ENCODE results near the gene HES2. TPM values are rescaled to one million over a fixed set of nuclear protein-coding genes. Genes with fewer than 3 reads are reported as not detected.
"Not testable (repeated sequence)": the region's sequence is repeated elsewhere in the genome, so short reads cannot be mapped to it uniquely, and the experiment has no call there.

HES2 gene
- polyA plus RNA-seq, 3 donors = 0.33 to 0.46 (median 0.40) TPM

DNA sequence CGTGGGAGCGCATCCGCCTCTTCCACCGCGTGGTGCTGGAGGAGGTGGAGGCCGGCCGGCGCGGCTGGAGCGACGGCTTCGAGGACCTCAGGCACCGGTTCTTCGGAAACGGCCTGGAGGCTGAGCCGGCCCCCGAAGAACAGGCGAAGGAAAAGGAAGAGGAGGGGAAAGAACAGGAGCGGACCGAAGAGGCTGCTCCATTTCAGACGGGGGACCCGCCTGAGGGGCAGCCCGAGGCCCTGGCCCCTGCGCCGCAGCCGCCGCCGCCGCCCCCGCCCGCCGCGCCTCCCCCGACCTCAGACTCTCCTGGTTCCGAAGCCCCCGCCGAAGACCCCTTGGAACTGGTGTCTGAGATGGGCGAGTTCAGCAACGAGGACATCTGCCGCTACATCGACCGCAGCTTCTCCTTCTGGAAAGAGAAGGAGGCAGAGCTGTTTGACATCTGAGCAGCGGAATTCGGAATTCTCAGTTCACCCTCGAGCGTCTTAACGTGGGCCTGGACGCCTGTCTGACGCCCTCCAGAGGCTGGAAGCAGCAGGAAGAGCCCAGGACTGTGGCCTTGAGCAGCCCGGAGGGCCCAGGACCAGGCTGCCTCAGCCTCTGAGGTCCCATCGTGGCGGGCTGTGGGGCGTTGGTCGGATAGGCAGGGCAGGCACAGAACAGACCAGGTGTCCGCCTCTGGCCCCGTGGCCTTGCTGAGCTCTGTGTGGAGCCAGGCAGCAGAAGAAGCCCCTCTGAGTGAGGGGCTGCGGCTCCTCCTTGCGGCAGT lies 36.2 kb upstream of the HES2 start:
- DNase-seq = not testable (repeated sequence)

DNA sequence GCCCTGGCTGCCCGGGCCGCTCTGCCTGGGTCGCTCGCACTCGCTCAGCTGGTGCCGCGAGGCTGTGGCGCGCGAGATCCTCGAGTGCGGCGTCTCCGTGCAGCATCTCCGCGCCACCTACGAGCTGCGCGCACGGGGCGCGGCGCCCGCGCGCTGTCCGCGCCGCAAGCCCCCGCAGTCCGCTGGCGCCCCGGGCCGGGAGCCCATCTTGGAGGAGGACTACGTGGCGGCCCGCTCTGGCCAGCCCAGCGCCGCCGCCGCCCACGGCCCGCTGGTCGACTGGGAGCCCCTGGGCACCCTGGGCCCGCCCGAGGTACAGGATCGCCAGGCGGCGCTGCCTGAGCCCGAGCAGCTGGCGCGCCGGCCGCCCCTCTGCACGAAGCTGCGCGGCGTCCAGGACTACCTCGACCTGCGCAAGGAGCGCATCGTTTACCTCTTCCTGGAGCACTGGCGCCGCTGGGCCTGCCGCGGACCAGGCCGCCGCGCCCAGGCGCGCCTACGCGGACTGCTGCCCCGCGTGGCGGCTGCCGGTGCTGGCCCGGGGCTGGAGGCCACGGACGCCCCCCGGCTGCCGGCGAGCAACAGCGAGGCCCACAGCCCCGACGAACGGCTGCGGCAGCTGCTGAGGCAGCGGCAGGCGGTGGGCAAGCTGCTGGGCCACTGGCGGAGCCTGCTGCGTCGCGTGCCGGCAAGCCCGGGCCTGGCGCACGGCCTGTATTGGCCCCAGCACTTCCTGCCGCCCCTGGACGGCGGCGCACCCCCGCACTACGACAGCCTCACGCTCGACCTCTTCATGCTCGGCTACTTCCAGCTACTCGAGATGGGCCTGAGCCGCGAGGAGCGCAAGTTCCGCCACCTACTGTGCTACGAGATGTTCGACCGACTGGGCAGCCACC lies 35.4 kb upstream of the HES2 start:
- DNase-seq = no peak

DNA sequence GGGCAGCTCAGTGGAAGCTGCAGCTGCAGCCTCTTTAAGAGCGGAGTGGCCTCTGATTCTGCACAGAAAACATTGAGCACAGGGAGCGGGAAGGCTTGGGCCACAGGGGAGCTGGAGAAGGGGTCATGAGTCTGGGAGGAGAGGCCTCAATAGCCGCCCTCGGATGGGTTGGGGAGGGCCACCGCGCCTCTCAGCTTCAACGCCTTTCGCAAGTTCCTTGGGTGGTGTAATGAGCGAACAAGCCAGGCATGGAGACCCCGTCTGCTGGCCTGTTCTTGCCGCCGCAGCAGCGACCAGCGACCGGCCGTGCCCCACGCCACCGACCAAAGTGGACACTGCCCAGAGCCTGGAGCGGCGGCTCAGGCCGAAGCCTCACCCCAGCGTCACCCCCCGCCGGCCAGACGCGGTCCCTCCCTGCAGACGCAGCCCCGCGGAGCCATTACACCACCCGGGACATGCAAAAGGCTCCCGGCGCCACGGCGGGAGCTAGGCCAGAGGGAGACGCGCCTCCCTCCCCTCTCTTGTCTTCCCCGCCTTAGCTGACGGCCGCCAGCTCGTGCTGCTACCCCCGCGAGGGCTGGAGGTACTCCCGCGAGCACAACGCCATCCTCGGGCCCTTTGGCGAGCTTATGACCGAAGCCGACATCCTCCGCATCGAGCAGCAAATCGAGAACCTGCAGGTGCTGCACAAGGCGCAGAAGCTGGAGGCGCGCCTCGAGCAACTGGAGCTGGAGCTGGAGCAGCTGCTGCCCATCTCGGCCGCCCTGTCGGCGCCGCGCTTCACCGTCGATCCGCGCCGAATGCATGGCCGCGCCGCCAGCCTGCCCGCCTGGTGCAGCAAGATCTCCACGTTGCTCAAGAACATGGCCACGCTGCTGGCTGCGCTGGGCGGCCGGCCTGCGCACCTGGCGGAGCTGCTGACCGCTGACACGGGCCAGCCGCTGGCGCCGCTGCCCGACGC lies 34.5 kb upstream of the HES2 start:
- DNase-seq = not testable (repeated sequence)

DNA sequence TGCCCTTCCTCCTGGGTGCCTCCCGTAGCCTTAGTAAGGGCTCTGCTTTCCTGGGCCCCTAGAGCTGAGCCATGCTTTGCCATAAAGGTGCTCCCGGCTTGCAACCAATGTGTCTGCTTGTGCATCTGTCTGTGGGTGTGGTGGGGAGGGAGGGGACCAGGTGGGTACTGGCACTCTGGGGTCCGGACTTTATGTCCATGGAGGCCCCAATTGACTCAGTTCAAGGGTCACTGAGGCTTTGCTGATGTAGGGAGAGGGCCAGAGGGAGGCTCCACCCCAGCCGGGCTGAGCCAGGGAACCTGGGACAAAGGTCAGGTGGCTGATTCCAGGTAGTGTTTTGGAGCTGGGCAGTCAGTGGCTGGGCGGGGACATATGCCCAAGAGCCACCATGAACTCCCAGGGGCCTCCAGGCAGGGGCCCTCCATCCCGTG lies 31.2 kb upstream of the HES2 start:
- no peak for DNase-seq

DNA sequence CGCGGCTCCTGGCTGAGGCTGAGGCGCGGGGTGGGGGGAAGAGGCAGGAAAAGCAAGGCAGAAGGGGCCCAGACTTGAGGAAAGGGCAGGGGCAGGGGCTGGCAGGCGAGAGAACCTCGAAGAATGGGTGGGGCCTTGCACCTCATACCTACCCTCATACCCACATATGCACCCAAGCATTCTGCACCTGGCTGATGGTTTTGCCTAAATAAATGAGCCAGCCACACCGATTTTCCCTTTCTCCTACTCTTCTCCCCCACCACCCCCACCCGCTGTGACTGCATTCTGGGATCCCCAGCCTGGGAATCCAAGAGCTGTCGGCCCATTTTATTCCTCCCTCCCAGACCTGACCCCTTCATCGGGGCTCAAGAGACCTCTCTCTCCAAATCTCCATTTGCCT lies 30.8 kb upstream of the HES2 start:
- not testable (repeated sequence) for DNase-seq

DNA sequence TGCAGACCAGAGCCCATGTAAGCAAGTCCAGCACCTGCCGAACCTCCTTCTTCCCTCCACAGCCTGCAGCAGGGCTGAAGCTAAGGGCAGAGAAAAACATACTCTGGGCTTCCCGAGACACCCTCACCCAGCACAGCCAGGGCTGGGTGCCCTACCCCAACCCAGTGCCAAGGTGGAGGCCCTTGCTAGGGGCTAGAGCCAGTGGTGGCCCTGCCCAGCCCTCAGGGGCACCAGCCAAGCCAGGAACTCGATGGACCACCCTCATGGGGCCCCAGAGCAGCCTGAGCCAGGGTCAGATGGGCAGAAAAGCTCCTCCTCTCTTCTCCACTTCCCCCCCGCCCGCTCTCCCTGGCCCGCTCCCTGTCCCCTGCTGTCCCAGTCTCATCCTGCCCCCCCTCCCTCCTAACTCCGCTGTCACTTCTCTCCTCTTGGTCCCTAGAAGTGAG lies 30.3 kb upstream of the HES2 start:
- DNase-seq = no peak

DNA sequence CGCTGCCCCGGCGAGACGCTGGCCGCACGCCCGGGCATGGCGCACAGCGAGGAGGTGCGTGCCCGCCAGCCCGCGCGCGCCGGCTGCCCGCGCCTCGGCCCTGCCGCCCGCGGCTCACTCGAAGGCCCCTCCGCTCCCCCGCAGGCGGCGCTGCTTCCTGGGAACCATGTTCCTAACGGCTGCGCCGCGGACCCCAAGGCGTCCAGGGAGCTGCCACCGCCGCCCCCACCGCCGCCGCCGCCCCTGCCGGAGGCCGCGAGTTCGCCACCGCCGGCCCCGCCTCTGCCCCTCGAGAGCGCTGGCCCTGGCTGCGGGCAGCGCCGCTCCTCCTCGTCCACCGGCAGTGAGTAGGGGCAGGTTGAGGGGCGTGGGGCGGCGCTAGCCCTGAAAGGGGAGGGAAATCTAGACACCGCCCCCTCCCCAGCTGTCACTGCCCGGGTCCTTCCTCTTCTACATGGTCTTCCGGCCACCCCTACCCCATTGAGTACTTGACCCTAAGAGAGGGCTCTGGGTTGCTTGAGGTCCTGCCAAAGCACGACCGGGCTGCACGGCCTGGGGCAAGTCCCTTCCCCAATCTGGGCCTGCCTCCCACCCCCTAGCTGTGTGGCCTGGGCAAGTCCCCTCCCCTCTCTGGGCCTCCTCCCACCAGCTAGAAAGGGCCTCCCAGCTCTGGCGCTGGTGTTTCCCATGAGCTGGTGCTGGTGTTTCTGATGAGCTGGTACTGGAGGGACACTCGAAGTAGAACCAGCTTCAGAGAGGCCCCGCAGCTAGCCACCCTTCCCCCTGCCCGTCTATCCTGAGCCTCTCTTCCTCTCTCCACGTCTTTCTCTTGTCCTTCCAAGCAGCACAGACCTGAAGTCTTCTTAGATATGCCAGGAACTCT lies 29.3 kb upstream of the HES2 start:
- DNase-seq = no peak

DNA sequence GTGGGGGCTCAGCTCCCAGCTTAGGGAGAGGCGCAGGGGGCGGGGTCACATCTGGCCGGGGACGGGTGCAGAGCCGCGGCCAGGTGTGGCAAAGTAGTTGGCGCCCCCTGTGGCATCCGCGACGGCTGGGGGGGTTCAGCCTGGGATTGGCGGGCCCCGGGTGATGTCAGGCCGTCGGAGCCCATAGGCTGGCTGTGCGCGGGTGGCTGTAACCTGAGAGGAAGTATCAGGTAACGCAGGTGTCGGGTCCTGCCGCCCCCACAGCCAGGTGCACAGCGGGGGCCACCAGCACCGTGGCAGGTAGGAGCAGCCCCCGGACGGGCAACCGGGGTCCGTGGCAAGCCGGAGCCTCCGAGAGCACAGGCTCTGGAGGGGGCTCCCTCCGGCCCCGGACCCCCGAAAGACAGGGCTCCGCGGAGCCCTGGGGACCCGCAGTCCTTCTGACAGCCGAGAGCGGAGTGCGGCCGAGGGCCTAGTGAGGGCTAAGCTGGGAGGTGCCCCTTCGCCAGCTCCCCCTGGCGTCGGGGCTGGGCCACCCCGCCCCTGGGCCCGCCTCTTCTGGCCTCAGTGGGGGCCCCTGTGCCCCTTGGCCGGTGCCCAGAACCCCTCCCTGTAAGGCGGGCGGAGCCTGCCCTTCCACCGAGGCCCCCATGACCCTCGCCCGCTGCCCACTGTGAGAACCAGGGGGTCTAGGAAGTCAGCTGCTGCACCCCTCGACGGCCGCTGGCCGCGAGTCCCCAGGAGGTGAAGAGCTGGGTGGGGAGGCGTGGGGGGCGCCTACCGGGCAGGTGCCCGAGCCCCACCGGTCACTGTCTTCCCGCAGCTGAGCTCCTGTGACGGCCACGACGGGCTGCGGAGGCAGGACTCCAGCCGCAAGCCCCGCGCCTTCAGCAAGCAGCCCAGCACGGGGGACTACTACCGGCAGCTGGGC lies 28.4 kb upstream of the HES2 start:
- DNase-seq = no peak

DNA sequence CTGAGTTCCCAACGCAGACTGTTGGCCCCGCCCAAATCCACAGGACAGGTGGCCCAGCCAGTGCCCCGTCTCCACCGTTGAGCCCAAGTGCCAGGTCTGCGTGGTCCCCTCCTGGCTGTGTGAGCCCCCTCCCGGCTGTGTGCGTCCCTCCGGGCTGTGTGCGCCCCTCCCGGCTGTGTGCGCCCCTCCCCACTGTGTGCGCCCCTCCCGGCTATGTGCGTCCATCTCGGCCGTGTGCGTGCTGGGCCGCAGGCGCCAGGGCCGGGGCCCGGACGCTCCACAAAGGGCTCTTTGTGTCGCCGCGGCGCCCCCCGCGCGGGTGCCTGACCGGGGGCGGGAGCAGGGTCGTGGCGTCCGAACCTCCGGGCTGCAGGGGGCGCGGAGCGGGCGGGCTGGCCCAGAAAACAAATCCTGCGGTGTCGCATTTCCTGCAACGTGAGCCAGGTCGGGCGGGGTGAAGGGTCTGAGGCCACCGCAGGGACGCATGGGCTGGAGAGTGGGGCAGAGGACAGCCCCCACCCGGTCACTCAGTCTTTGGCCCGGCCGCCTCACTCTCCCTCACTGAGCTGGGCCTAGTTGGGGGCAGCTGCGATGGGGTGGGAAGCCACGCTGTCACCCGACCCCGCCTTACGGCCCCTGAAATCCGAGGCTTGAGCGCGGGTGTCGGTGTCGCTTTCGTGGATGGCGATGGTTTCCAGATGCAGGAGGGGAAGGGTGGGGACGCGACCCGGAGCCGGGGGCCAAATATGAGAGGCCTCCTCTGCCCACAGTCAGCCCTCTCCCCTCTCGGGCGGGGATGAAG lies 27.5 kb upstream of the HES2 start:
- DNase-seq = no peak

DNA sequence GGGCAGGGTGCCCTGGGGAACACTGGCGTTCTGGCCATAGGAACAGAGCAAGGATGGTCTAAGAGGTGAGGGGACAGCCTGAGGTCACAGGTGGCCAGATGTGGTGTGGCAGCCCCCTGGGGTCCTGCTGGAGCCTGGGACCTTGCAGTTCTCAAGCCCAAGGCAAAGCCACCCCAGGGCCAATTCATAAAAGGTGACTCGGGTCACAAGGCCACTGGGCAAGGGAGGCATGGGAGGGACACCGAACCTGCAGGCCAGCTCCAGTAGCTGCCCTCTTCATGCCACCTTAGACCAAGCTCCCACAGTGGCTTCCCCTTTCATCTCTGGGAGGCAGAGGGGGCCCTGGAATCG lies 26.9 kb upstream of the HES2 start:
- no peak for DNase-seq

DNA sequence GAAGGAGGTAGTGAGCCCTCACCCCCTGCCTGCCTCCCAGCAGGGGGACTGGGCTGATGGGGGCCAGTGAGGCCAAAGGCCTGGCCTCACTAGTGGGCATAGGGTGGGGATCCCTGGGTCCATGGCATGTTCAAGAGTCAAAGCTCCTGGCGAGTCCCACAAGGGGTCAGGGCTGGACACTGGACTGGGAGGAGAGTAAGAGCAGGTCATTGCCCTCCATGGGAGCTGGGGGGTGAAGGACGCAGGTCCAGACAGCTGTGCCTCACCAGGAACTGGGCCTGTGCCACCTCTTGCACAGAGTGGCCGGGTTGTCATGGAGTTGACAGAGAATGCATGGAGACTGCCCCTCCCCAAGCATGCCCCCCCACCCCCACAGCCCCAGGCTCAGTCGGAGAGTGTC lies 26.2 kb upstream of the HES2 start:
- DNase-seq = not testable (repeated sequence)

DNA sequence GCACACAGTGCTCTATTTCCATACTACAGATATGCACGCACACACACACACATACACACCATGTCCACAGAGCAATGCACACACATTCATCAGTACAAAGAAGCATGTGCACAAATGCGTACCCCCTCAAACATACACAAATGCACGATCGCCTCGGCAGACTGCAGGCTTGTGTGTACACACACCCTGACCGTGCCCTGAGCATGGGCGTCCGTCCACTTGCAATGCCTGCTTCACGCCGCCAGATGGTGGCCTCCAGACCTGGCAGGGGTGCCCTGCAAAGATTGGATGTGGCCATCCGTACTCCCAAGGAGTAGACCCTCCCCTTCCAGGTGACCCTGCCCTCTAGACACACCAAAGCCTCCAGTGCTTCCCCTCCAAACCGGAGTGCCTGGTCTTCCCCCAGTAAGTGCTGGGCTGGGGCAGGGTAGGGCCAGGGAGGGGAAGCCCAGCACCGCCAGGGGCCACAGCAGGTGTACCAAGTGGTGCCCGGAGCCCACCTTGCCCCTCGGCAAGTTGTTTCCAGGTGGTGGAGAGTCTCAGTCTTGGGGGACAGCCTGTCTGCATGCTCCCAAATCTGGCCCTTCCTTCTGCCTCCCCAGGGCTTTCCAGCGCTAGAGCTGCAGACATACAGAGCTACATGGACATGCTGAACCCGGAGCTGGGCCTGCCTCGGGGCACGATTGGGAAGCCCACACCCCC lies 25.5 kb upstream of the HES2 start:
- no peak for DNase-seq

DNA sequence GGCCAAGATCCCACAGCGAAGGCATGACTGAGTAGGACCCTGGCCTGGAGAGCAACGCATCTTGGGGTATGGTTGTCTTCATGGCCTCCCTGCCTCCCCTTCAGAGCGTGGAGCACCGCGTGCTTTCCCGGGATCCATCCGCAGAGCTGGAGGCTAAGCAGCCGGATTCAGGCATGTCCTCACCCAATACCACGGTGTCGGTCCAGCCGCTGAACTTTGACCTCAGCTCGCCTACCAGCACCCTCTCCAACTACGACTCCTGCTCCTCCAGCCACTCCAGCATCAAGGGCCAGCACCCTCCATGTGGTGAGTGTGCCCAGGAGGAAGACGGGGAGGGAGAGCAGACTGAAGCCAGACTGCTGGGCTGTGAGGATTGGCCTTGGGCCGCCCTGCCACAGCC lies 24.7 kb upstream of the HES2 start:
- no peak for DNase-seq

DNA sequence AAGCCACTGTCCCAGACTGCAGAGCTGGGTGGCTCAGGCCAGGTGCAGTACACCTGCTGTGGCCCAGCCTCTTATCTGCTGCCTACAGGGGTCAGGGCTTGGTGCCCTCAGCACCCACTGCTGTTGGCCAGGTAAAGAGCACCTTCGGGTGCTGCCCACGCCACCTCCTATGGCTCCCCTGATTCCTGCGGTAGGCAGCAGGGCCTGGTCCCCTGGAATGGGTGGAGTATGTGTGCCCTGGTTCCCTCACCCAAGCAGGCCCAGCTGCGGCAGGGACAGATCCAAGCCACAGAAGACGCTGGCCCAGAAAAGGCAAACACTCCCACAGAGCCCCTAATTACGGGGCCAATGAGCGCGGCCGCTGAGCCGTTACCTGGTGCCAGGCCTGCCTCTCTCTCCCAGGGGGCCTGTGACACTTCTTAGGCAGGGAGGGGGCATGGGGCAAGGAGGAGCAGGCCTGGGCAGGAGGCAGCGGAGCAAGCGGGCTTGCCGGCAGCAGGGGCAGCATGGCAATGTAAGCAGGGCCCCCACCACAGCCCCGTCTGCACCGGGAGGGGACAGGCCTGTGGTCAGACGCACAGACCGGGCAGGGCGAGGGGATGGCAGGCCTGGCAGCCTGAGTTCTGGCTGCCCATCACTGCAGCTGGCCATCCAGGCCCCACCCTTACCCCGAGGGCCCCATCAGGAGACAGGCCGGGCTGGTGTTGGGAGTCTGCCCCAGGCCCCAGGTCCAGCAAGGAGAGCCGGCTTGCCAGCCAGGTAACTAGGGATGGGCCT lies 23.8 kb upstream of the HES2 start:
- no peak for DNase-seq

DNA sequence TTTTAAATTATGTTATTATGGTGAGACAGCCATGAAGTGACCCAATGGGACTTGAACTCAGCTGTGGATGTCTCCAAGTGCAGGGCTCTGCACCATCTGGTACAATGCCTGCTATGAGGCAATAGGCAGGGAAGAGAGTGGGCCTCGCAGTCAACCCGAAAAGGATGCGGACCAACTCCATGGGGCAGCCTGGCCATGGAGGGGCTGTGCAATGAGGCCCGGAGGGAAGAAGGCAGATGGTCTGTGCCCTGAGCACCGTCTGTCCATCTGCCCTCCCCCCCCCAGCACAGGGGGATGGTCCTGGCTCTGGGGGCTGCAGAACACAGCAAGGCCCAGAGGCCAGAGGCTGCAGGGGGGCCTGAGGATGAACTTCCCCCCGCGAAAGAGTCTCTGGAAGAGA lies 21.9 kb upstream of the HES2 start:
- no peak for DNase-seq

DNA sequence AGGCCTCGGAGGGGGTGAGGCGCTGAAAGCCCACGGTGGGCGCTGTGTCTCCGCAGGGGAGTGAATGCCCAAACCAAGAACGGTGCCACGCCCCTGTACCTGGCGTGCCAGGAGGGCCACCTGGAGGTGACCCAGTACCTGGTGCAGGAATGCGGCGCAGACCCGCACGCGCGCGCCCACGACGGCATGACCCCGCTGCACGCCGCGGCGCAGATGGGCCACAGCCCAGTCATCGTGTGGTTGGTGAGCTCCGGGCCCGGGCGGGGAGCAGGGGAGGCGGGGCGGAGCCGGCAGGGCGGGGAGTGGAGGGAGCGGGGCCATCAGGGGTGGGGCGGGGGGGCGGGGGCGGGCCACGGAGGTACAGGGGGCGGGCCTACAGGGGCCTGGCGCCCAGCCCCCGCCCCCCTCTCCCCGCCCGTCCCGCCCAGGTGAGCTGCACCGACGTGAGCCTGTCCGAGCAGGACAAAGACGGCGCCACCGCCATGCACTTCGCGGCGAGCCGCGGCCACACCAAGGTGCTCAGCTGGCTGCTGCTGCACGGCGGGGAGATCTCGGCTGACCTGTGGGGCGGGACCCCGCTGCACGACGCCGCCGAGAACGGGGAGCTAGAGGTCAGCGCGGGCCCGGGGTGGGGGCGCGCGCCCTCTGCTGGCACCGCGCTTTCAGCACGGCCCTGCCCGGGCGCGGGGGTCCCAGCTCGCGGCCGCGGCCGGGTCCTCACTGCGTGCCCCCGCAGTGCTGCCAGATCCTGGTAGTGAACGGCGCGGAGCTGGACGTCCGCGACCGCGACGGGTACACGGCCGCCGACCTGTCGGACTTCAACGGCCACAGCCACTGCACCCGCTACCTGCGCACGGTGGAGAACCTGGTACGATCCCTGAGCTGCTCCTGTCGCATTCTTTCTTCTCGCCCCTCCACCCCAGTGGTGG lies 20.7 kb upstream of the HES2 start:
- DNase-seq = no peak
